H9 (cell line): ENCODE data around the gene EHD1. TPM values are rescaled to one million over a fixed set of nuclear protein-coding genes. Genes with fewer than 3 reads are reported as not detected.

Source experiments
- DNase-seq: peaks from one replicate; pipeline ENCODE4 v3.0.0-alpha.2; 2017
- H2AFZ ChIP-seq: one replicate; pipeline ENCODE4 v1.6.1; 2013; ENCODE audit warnings: mild to moderate bottlenecking, low read length, control low read depth, moderate library complexity
- H2AK5ac ChIP-seq: 2 replicates; pipeline ENCODE4 v1.6.1; 2013; ENCODE audit warnings: low read length, control low read depth, mixed read lengths; ENCODE audit not compliant: insufficient read length
- H2BK120ac ChIP-seq: one replicate; pipeline ENCODE4 v1.6.1; 2013; ENCODE audit warnings: low read depth, mild to moderate bottlenecking, low read length, control low read depth, inconsistent platforms; ENCODE audit not compliant: poor library complexity, severe bottlenecking
- H2BK12ac ChIP-seq: 2 replicates; pipeline ENCODE4 v1.6.1; 2013; ENCODE audit warnings: low read length, control low read depth, mixed read lengths, low read depth; ENCODE audit not compliant: insufficient read length
- H2BK15ac ChIP-seq: 2 replicates; pipeline ENCODE4 v1.6.1; 2013; ENCODE audit warnings: low read depth, low read length, control low read depth
- H2BK20ac ChIP-seq: one replicate; pipeline ENCODE4 v1.6.1; 2013; ENCODE audit warnings: low read depth, mild to moderate bottlenecking, low read length, control low read depth, inconsistent platforms; ENCODE audit not compliant: poor library complexity, severe bottlenecking
- H2BK5ac ChIP-seq: 2 replicates; pipeline ENCODE4 v1.6.1; 2013; ENCODE audit warnings: low read length, control low read depth, mixed read lengths; ENCODE audit not compliant: insufficient read length
- H3K14ac ChIP-seq: 2 replicates; pipeline ENCODE4 v1.6.1; 2013; ENCODE audit warnings: low read length, control low read depth; ENCODE audit not compliant: insufficient read depth
- H3K18ac ChIP-seq: 2 replicates; pipeline ENCODE4 v1.6.1; 2013; ENCODE audit warnings: low read depth, mild to moderate bottlenecking, mixed read lengths, low read length, control low read depth; ENCODE audit not compliant: insufficient read length
- H3K23ac ChIP-seq: 2 replicates; pipeline ENCODE4 v1.6.1; 2013; ENCODE audit warnings: low read length, control low read depth, mixed read lengths, low read depth; ENCODE audit not compliant: insufficient read length
- H3K23me2 ChIP-seq: 2 replicates; pipeline ENCODE4 v1.6.1; 2013; ENCODE audit warnings: low read depth, mild to moderate bottlenecking, mixed read lengths, low read length, control low read depth; ENCODE audit not compliant: insufficient read length, poor library complexity, severe bottlenecking
- H3K27ac ChIP-seq: 2 replicates; pipeline ENCODE4 v1.5.1; 2013; ENCODE audit warnings: low read length, control low read depth, mixed read lengths, low read depth; ENCODE audit not compliant: insufficient read length
- H3K27me3 ChIP-seq: 2 replicates; pipeline ENCODE4 v1.6.1; 2013; ENCODE audit warnings: low read length, control low read depth, inconsistent platforms; ENCODE audit not compliant: insufficient read depth
- H3K4ac ChIP-seq: 2 replicates; pipeline ENCODE4 v1.6.1; 2013; ENCODE audit warnings: low read depth, mild to moderate bottlenecking, control low read depth, inconsistent platforms, low read length, moderate library complexity
- H3K4me1 ChIP-seq: 2 replicates; pipeline ENCODE4 v1.6.1; 2013; ENCODE audit warnings: low read length, control low read depth, inconsistent platforms; ENCODE audit not compliant: insufficient read depth
- H3K4me2 ChIP-seq: 2 replicates; pipeline ENCODE4 v1.6.1; 2013; ENCODE audit warnings: low read length, control low read depth, mixed read lengths; ENCODE audit not compliant: insufficient read length, insufficient read depth
- H3K56ac ChIP-seq: 2 replicates; pipeline ENCODE4 v1.6.1; 2013; ENCODE audit warnings: low read depth, mild to moderate bottlenecking, mixed read lengths, low read length, control low read depth; ENCODE audit not compliant: insufficient read length
- H3K79me1 ChIP-seq: 2 replicates; pipeline ENCODE4 v1.6.1; 2013; ENCODE audit warnings: low read depth, mild to moderate bottlenecking, moderate library complexity, low read length, control low read depth, inconsistent platforms; ENCODE audit not compliant: insufficient read depth, poor library complexity, severe bottlenecking
- H3K79me2 ChIP-seq: 2 replicates; pipeline ENCODE4 v1.6.1; 2013; ENCODE audit warnings: low read length, control low read depth, inconsistent platforms; ENCODE audit not compliant: insufficient read depth
- H3K9ac ChIP-seq: 2 replicates; pipeline ENCODE4 v1.6.1; 2013; ENCODE audit warnings: low read length, control low read depth, mixed read lengths; ENCODE audit not compliant: insufficient read length; ENCODE audit errors: extremely low read depth
- H3K9me3 ChIP-seq: one replicate; pipeline ENCODE4 v1.6.1; 2013; ENCODE audit warnings: low read depth, low read length, inconsistent platforms; ENCODE audit not compliant: control insufficient read depth
- H3T11ph ChIP-seq: one replicate; pipeline ENCODE4 v1.6.1; 2013; ENCODE audit warnings: mild to moderate bottlenecking, low read length, control low read depth, inconsistent platforms
- H4K20me1 ChIP-seq: one replicate; pipeline ENCODE4 v1.6.1; 2013; ENCODE audit not compliant: control insufficient read depth, insufficient read length, insufficient read depth
- H4K5ac ChIP-seq: 2 replicates; pipeline ENCODE4 v1.6.1; 2013; ENCODE audit warnings: low read depth, mild to moderate bottlenecking, mixed read lengths, low read length, control low read depth; ENCODE audit not compliant: insufficient read length
- H4K8ac ChIP-seq: replicated peaks from 2 replicates; pipeline ENCODE4 v1.6.1; 2013; ENCODE audit warnings: low read length, control low read depth, mixed read lengths, low read depth; ENCODE audit not compliant: insufficient read length
- H4K91ac ChIP-seq: 2 replicates; pipeline ENCODE4 v1.6.1; 2013; ENCODE audit warnings: low read depth, mild to moderate bottlenecking, moderate library complexity, mixed read lengths, low read length, control low read depth; ENCODE audit not compliant: insufficient read length
- H3K27ac Mint-ChIP-seq, 3 experiments: 2 replicates in 2 of 3; 3 replicates in 1 of 3; pipeline ENCODE4 v1.8.0; 2020 to 2021; ENCODE audit warnings: mixed read lengths in 3 of 3, mild to moderate bottlenecking in 1 of 3, moderate library complexity in 1 of 3
- H3K27me3 Mint-ChIP-seq: 2 replicates; pipeline ENCODE4 v1.8.0; 2021; ENCODE audit warnings: low read depth, mild to moderate bottlenecking, moderate library complexity, mixed read lengths
- H3K36me3 Mint-ChIP-seq, 3 experiments: 2 replicates in 2 of 3; 3 replicates in 1 of 3; pipeline ENCODE4 v1.8.0; 2020 to 2021; ENCODE audit warnings: low read depth in 3 of 3, mixed read lengths in 3 of 3; ENCODE audit not compliant: insufficient read depth in 1 of 3
- H3K4me1 Mint-ChIP-seq, 2 experiments: 2 replicates each; pipeline ENCODE4 v1.8.0; 2020; ENCODE audit warnings: mixed read lengths in 2 of 2
- H3K4me3 Mint-ChIP-seq, 2 experiments: 2 replicates in 1 of 2; 3 replicates in 1 of 2; pipeline ENCODE4 v1.8.0; 2020 to 2021; ENCODE audit warnings: mild to moderate bottlenecking in 2 of 2, mixed read lengths in 2 of 2, moderate library complexity in 1 of 2
- H3K9me3 Mint-ChIP-seq, 2 experiments: 2 replicates in 1 of 2; 3 replicates in 1 of 2; pipeline ENCODE4 v1.8.0; 2020; ENCODE audit warnings: mild to moderate bottlenecking in 2 of 2, mixed read lengths in 2 of 2, moderate library complexity in 1 of 2
- WGBS: extraction: QIAGEN DNeasy Blood & Tissue Kit; methylation state at CpG from one replicate; pipeline ENCODE4 v1.1.7; 2013; ENCODE audit warnings: missing lambda C conversion rate, low lambda C conversion rate, mixed read lengths; ENCODE audit not compliant: insufficient read length; ENCODE audit errors: extremely low coverage; 5-methylcytosine and 5-hydroxymethylcytosine counted together
- total RNA-seq: library from RNA; stranded (reverse); gene quantifications from 2 replicates; pipeline ENCODE4 v1.2.1, GENCODE V29; 2021
- TF ChIP-seq, protein P1 (sequence below): fragments of 200-600 bp; sonication (generic); conservative IDR thresholded peaks from 3 replicates; pipeline ENCODE4 v1.8.0; 2021; ENCODE audit warnings: antibody characterized with exemption, mild to moderate bottlenecking

EHD1 gene
- total RNA-seq, 1 experiment from 2014 or later = 31.0 TPM

DNA sequence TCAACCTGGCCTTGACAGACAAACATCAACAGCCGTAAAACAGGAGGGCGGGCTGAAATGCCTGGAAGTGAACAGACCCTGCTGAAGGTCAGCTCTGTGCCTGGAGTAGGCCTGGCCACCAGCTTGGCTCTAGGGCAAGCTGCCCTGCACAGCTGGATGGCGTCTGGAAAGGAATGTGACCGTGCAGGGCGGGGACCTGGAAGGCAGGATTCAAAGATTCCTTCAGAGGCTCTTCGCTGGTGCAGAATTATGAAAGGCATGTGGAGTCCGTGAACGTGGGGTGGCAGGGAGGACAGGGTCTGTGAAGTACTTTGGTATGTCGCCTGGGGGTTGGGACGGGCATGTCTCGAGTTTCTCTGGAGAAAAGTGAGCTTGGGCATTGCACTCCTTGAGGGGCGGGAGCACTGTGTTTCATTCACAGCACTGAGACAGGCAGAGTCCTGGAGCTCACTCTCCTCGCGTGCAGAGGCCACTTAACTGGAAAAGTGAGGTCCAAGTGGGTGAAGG is 1.5 kb downstream of the EHD1 start:
- no peaks in the 10 kb centered on the region for H3K79me1 ChIP-seq
- H3K27me3 ChIP-seq = no peaks in the 10 kb centered on the region
- no peak overlapping the region for H3T11ph ChIP-seq
- H3K14ac ChIP-seq = no peak overlapping the region
- H4K20me1 ChIP-seq = no peaks in the 10 kb centered on the region
- no peak overlapping the region for H2AFZ ChIP-seq
- no peak overlapping the region for H2BK5ac ChIP-seq
- no CpG with 5 or more reads among the region's 14 CpGs for WGBS
- no peaks in the 10 kb centered on the region; the same call in 1 of the 2 replicates for H3K4me1 ChIP-seq
- Mint-ChIP-seq H3K9me3 (no peaks in the 10 kb centered on the region; a peak in 1 of 5 replicates), H3K27ac (peak overlapping the region in 1 of 3 experiments; percentile 57; a peak in 1 of 7 replicates), H3K36me3 (peaks cover 2 to 12% (median 8%) of the 10 kb centered on the region in 3 experiments; a peak in 4 of 7 replicates), H3K4me1 (peaks cover 23 to 26% of the 10 kb centered on the region in 2 experiments), H3K27me3 (peaks cover 8% of the 10 kb centered on the region), H3K4me3 (peak overlapping the region; percentile 81 to 87)
- H2BK12ac ChIP-seq = no peak overlapping the region
- no peak for DNase-seq
- no peak overlapping the region for H2BK15ac ChIP-seq
- no peak overlapping the region for H3K18ac ChIP-seq
- H4K8ac ChIP-seq = no peak overlapping the region
- H3K27ac ChIP-seq = no peak overlapping the region
- H2BK20ac ChIP-seq = no peak overlapping the region
- H3K4me2 ChIP-seq = peak overlapping the region; percentile 73
- H3K56ac ChIP-seq = no peak overlapping the region
- H2BK120ac ChIP-seq = no peak overlapping the region
- no peak overlapping the region for H3K4ac ChIP-seq
- TF ChIP-seq, protein P1, sequence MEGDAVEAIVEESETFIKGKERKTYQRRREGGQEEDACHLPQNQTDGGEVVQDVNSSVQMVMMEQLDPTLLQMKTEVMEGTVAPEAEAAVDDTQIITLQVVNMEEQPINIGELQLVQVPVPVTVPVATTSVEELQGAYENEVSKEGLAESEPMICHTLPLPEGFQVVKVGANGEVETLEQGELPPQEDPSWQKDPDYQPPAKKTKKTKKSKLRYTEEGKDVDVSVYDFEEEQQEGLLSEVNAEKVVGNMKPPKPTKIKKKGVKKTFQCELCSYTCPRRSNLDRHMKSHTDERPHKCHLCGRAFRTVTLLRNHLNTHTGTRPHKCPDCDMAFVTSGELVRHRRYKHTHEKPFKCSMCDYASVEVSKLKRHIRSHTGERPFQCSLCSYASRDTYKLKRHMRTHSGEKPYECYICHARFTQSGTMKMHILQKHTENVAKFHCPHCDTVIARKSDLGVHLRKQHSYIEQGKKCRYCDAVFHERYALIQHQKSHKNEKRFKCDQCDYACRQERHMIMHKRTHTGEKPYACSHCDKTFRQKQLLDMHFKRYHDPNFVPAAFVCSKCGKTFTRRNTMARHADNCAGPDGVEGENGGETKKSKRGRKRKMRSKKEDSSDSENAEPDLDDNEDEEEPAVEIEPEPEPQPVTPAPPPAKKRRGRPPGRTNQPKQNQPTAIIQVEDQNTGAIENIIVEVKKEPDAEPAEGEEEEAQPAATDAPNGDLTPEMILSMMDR = no peak
- H3K23me2 ChIP-seq = peaks cover 19% of the 10 kb centered on the region
- H2AK5ac ChIP-seq = no peak overlapping the region
- no peak overlapping the region for H4K5ac ChIP-seq
- no peak overlapping the region for H4K91ac ChIP-seq
- no peak overlapping the region for H3K23ac ChIP-seq
- no peaks in the 10 kb centered on the region for H3K79me2 ChIP-seq
- H3K9me3 ChIP-seq = no peaks in the 10 kb centered on the region
- H3K9ac ChIP-seq = no peak overlapping the region
